ENCODE data around the gene GIMAP4.
"Not testable (repeated sequence)": the region's sequence is repeated elsewhere in the genome, so short reads cannot be mapped to it uniquely, and the experiment has no call there.

Gene GIMAP4

DNA sequence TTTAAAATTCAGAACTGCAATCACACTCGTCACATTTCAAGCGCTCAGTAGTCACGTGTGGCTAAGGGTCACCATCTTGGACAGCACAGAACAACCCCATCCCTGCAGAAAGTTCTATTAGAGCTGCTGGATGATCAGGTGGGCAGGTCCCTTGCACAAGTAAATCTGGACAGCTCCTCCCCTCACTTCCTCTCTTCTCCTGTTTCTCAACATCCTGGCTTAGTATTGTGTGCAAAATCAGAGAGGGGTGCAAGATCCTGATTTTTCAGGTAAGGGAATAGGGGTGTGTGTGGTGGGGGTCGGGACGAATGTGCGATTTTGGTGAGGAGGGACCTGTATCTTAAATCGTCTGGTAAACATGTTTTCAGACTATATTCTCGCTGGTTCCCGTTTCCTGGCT is at the start of gene GIMAP4:
Gene GIMAP4, plus strand, starts transcription at position 222 of the 400 bp plus-strand sequence. CDS start 2,512 bp downstream, outside the sequence.
- DNase-seq (ENCODE audit: low read depth in 2 of 2), result no peak

GRCh38 chr7:150519310-150519709 is 47.9 kb upstream of the GIMAP4 start:
- DNase-seq (ENCODE audit: low read depth in 2 of 2), result no peak

DNA sequence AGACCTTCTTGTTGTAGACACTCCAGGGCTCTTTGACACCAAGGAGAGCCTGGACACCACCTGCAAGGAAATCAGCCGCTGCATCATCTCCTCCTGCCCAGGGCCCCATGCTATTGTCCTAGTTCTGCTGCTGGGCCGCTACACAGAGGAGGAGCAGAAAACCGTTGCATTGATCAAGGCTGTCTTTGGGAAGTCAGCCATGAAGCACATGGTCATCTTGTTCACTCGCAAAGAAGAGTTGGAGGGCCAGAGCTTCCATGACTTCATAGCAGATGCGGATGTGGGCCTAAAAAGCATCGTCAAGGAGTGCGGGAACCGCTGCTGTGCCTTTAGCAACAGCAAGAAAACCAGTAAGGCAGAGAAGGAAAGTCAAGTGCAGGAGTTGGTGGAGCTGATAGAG is 47.0 kb upstream of the GIMAP4 start:
- DNase-seq (ENCODE audit: low read depth in 2 of 2), result no peak

- not testable (repeated sequence) for DNase-seq (ENCODE audit: low read depth in 2 of 2)
These were observed 44.3 kb upstream of the GIMAP4 start for GRCh38 chr7:150522931-150523330.

DNA sequence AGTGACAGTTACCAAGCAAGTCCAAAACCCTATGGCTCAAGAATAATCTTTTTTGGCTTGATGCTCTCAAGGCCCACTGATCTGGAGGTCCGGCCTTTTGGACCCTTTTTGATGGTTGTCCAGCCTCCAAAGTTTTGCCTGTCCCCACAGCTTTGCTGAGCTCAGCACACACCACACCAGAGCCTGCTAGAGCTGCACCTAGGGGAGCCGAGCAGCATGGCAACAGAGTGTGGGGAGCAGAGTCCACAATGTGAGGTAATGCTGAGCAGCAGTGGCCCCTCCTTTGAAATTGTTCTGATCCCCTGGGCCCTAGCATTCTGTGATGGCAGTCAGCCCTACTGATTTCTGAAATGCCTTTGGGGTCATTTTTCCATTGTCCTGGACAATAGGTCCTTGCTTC is 43.2 kb upstream of the GIMAP4 start:
- no peak for DNase-seq (ENCODE audit: low read depth in 2 of 2)

GRCh38 chr7:150531704-150532103 is 35.5 kb upstream of the GIMAP4 start:
- DNase-seq (ENCODE audit: low read depth in 2 of 2), result no peak

DNA sequence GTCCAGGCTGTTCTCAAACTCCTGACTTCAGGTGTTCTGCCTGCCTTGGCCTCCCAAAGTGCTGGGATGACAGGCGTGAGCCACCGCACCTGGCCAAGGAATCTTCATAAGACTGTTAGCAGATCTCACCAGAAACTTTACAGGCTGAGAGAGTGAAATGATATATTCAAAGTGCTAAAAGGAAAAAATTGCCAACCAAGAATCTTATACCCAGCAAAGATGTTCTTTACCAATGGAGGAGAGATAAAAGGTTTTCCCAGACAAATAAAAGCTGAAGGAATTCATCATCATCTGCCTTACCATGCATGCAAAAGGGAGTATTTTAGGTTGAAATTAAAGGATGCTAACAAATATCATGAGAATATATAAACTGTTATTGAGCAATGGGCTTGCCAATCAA is 28.9 kb upstream of the GIMAP4 start:
- DNase-seq (ENCODE audit: low read depth in 2 of 2), result no peak

- no peak for DNase-seq (ENCODE audit: low read depth in 2 of 2)
These were observed 14.0 kb upstream of the GIMAP4 start for GRCh38 chr7:150553163-150553562.

GRCh38 chr7:150556521-150557138 is 10.6 kb upstream of the GIMAP4 start:
- no peak for DNase-seq (ENCODE audit: low read depth in 2 of 2)

GRCh38 chr7:150560486-150560885 is 6.7 kb upstream of the GIMAP4 start:
- no peak for DNase-seq (ENCODE audit: low read depth in 2 of 2)

GRCh38 chr7:150562919-150563318 is 4.3 kb upstream of the GIMAP4 start:
- no peak for DNase-seq (ENCODE audit: low read depth in 2 of 2)

DNA sequence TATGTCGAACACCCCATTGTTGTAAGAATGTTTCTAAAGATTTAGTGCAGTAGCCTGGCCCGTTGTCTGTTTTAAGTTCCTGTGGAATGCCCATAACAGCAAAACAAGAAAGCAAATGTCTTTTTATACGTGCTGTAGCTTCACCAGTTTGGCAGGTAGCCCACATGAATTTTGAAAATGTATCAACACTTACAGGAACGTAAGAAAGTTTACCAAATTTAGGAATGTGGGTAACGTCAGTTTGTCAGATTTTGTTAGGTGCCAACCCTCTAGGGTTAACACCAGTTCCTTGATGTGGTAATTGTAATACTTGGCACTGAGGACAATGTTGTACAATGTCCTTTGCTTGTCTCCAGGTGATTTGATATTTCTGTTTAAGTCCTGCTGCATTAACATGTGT is 3.2 kb upstream of the GIMAP4 start:
- DNase-seq (ENCODE audit: low read depth in 2 of 2), result no peak

GRCh38 chr7:150564566-150564965 is 2.6 kb upstream of the GIMAP4 start:
- DNase-seq (ENCODE audit: low read depth in 2 of 2), result no peak

DNA sequence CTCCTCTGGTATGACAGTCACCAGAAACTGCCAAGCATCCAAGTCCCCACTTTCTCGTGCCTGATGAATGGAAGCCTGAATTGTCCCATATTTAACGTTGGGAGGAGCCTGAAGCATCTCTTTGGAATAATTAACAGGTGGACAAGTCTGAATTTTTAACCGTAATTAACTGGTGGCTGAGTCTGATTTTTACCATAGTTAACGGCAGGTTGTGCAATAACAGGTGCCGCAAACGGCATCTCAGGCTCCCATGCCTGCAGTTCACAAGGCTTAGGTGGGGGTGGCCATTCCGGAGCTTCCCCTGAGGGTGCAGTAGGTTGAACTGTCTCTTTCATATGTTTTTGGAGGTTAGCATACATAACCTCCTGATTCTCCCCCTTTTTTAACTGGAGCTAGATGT is 2.0 kb upstream of the GIMAP4 start:
- no peak for DNase-seq (ENCODE audit: low read depth in 2 of 2)

DNA sequence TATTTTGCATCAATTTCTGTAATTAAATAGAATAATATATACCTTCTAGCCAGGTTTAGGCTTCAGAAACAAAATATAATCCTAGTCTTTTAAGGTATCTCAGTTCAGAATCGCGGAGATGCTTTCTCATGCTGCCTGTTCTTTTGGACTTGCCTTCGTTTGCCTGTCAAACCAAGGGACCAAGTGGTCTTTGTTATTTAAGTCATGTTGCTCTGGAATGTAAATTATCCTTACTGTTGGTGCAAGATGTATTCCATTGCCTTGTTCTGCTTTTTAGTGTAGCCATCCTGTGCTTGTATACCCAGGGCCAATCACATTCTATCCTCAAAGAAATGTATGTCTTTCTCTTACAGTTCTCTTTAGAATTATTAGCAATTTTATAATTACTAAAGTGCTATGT is 1.1 kb upstream of the GIMAP4 start:
- no peak for DNase-seq (ENCODE audit: low read depth in 2 of 2)

DNA sequence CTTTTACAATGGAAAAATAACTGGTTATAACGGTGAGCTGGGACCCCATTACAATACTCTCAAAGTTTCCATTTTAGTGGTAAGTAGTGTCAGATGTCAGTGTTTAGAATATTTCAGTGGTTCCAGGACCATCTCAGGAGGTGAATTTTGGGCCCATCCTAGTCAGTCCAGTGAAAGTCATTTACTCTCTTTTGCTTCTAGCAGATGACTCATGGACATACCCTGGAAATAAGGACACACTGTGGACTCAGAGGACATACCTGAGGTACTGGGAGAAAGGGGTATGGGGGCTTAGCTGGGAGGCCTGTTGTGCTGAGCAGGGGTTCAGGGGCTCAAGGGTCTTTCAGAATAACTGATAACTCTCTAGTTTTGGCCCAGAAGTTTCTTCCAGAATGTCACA is 618 bp upstream of the GIMAP4 start:
- no peak for DNase-seq (ENCODE audit: low read depth in 2 of 2)

GRCh38 chr7:150567871-150568301 is 696 bp downstream of the GIMAP4 start:
- DNase-seq (ENCODE audit: low read depth in 2 of 2), result no peak

GRCh38 chr7:150568714-150569113 is 1.5 kb downstream of the GIMAP4 start:
- DNase-seq (ENCODE audit: low read depth in 2 of 2), result no peak

GRCh38 chr7:150569245-150569955 is 2.2 kb downstream of the GIMAP4 start:
- no peak for DNase-seq (ENCODE audit: low read depth in 2 of 2)

DNA sequence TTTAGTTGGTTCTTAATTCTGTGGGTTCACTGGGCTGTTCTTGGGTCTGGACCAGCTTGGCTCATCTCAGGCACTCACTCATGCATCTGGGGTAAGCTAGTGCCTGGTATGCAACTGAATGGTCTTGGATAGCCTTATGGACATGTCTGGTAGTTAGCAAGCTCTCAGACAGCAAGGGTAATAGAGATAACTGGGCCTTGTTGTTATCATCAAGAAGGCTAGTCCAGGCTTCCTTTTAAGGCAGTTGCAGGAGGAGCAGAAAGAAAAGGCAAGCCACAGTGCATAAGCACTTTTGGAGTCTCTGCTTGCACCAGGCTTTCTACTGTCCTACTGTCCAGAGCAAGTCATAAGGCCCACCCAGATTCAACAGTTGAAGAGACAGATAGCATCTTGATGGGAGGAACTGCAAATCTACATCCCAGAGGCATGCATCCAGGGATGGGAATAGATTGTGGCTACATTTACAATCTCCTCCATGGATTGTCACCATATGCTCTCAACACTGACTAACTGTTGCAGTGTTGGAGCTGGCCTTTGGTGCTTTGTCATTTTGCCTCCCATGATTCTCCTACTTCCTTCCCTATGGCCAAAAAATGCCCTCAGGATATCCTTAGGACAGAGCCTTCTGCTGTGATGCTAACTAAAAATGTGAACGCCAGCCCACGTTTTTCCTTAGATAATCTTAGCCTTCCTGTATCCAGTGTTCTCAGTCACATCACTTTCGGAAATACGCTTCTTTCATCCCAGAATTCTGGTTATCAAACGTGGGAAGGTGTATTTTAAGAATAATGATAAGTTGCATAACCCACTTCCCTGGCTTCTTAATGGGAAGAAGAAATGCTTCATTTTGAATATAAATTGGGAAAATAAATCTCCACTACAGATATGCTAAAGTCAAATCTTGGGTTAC is 3.6 kb downstream of the GIMAP4 start:
- DNase-seq (ENCODE audit: low read depth in 2 of 2), result no peak

- no peak for DNase-seq (ENCODE audit: low read depth in 2 of 2)
These were observed 5.3 kb downstream of the GIMAP4 start for GRCh38 chr7:150572496-150572895.

- DNase-seq (ENCODE audit: low read depth in 2 of 2), result not testable (repeated sequence)
These were observed 12.9 kb downstream of the GIMAP4 start for GRCh38 chr7:150579979-150580637.
